Ecto neural progenitor cell (in vitro differentiated cells): Measurements from ENCODE around the gene BBC3.
"Not testable (repeated sequence)": the region's sequence is repeated elsewhere in the genome, so short reads cannot be mapped to it uniquely, and the experiment has no call there.

Experiments
- DNase-seq: peaks from one replicate; pipeline ENCODE4 v3.0.0-alpha.2; 2018; ENCODE audit warnings: low spot score

The BBC3 gene, protein sequence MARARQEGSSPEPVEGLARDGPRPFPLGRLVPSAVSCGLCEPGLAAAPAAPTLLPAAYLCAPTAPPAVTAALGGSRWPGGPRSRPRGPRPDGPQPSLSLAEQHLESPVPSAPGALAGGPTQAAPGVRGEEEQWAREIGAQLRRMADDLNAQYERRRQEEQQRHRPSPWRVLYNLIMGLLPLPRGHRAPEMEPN

GRCh38 chr19:47230921-47231214 is at the start of gene BBC3:
Gene BBC3, minus strand, starts transcription at chr19:47231199. Its CDS starts 2,768 bp downstream, at chr19:47228431.
- DNase-seq: no peak

- DNase-seq: peak; percentile 61
These were observed 49.3 kb upstream of the BBC3 start for GRCh38 chr19:47280183-47280797.

- not testable (repeated sequence) for DNase-seq
These were observed 45.5 kb upstream of the BBC3 start for GRCh38 chr19:47276513-47276912.

GRCh38 chr19:47275791-47276461 is 44.9 kb upstream of the BBC3 start:
- no peak for DNase-seq

GRCh38 chr19:47274891-47275761 is 44.1 kb upstream of the BBC3 start:
- DNase-seq: no peak

DNA sequence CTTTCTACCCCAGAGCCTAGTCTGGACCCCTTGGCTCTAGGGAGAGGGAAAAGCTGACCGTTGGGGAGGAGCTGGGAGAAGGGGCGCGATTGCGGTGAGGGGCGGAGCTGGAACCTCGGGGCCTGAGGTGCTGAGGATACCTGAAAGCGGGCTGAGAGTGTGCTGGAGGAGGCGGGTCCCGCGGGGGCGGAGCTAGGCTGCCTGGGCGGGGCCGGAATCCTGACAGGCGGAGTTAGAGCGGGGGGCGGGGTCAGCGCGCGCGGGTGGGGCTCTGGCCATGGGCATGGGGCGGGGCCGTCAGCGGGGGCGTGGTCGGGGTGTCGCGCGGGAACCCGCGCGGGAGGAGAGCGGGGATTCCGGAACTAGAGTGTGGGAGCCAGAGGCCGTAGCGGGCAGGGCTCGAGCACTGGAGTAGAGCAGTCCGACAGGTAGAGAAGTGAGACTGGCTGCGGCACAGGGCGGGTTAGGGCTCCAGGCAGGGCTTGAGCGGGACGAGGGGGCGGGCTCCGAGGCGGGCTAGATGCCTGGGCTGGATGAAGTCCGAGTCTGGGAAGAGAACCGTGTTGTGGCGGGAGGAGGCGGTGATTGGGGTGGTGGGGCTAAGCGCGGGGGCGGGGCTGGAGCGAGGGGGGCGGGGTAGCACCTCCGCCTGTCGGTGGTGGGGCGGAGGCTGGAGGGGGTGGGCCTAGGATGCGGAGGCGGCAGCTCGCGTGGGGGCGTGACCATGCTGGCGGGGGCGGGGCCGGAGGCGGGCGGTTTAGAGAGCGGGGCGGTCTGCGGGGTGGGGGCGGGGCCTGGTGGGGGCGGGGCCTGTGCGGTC is 43.3 kb upstream of the BBC3 start, which contains the start of gene INAFM1:
Gene INAFM1 (plus strand): TSS at position 815 of the 820 bp plus-strand sequence. CDS start 35 bp downstream, outside the sequence.
- peak; percentile 99 for DNase-seq

DNA sequence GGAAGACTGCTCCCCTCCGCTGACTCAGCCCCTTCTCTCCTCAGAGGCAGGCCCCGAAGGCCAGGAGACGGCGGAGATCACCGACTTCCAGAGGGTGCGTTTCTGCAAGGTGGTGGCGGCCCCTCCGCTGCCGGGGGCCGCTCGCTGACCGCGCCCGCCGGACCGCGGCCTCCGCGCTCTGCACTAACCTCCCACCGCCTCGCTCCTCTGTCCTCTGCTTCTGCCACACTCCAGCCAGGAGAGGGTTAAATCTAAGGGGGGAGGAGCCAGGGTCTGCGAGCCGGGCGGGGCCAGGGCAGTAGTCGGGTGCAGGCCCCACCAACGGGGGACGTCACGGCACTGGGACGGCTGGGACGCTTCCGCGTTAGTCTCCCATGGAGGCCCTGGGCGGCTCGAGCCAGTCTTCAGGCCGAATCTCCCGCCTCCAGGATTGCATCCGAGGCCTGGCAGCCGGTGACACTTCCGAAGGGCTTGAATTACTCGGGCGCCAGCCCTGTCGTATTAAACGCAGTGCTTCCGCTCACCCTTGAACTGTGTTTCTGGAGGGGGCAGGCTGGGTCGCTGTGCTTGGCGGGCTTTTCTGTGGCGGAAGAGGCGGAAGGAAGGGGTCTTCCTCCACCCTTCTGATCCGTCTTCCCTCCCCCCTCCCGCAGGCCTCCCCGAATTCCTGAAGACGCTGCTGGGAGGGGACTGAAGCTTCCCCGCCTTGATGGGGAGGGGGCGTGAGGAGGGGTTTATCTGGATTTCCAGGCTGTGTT is 42.5 kb upstream of the BBC3 start:
- DNase-seq: peak; percentile 94

- DNase-seq: peak; percentile 62
These were observed 41.7 kb upstream of the BBC3 start for GRCh38 chr19:47272448-47273312.

DNA sequence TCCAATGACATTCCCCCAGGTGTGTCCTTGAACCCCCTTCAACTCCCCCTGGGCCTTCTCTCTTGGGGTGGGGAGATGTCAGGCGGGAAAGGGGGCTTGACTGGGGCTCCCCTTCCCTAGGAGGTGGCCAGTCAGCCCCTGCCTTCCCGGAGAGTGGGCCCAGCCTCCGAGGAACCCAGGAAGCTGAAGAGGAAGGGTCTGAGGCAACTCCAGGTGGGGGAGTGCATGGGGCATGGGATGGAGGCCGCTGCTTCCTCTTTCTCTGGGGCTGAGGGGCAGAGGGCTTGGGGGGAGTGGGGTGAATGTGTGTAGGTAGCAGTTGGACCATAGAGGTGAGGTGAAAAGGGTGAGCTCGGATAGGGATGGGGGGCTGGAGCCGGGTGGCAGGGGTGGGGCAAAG is 41.0 kb upstream of the BBC3 start:
- DNase-seq: no peak

DNA sequence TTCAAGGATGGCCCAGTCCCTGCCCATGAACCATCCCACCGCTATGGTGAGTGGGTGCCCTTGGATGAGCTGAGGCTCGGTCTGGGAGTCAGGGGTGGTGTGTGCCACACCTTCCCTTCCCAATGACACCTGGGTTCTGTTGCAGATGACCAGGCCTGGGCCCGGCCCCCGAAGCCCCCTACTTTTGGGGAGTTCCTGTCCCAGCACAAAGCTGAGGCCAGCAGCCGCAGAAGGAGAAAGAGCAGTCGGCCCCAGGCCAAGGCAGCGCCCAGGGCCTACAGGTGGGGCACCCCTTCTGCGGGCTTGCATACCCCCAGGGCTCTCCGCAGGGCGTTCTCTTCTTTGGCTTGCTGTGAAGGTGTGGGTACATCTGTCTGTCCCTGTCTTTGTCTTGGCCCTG is 39.4 kb upstream of the BBC3 start:
- no peak for DNase-seq

GRCh38 chr19:47269596-47269995 is 38.6 kb upstream of the BBC3 start:
- no peak for DNase-seq

GRCh38 chr19:47268028-47268427 is 37.0 kb upstream of the BBC3 start:
- DNase-seq: no peak

GRCh38 chr19:47267350-47267759 is 36.4 kb upstream of the BBC3 start:
- DNase-seq: no peak

DNA sequence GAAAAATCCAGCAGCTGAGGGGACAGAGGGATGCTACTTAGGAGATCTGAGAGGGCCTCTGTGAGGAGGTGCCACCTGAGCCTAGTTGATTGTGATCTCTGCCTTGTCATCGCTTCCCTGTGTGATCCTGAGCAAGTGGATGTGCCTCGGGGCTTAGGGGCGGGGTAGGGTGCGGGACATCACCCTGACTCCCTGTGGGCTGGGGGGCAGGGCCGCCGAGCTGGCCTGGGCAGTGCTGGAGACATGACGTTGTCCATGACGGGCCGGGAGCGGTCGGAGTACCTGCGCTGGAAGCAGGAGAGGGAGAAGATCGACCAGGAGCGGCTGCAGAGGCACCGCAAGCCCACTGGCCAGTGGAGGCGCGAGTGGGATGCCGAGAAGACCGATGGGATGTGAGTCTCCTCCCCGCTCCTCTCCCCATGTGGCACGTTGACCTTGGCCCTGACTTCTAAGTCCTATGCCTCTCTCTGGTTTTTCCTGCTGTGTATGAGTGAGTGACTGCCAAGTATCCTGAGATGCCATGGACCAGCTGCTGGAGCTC is 35.5 kb upstream of the BBC3 start:
- DNase-seq: no peak

DNA sequence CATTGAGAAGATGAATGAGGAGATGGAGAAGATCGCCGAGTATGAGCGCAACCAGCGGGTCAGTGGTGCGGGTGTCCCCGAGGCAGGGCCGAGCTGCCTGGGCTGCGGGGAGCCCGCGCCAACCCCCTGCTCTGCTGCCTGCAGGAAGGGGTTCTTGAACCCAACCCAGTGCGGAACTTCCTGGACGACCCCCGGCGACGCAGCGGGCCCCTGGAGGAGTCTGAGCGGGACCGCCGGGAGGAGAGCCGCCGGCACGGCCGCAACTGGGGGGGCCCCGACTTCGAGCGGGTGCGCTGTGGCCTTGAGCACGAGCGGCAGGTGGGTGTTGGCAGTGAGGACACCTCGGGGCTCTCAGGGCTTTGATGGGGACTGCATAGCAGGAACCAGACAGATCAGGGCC is 33.6 kb upstream of the BBC3 start:
- DNase-seq: no peak

GRCh38 chr19:47261946-47262793 is 31.2 kb upstream of the BBC3 start:
- DNase-seq: not testable (repeated sequence)

DNA sequence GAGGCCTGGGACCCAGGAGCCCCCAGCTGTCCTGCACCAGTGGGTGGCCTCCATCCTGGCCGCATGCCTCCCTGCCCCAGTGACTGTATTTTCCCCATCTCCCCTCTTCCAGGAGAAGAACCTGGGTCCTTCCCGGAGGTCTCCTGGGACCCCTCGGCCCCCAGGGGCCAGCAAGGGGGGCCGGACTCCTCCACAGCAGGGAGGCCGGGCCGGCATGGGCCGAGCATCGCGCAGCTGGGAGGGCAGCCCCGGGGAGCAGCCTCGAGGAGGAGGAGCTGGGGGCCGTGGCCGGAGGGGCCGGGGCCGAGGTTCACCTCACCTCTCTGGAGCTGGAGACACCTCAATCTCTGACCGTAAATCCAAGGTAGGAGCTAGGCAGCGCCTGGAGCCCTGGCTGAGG is 29.5 kb upstream of the BBC3 start:
- DNase-seq: no peak

- DNase-seq: no peak
These were observed 28.0 kb upstream of the BBC3 start for GRCh38 chr19:47258895-47259555.
